Heart left ventricle (tissue), 13 donors: ENCODE measurements around the gene TEX2.

Source experiments
- CTCF ChIP-seq, 12 donors: fragments of 200-600 bp; sonication (generic) in 4 of 12; IDR thresholded peaks; one replicate each; pipeline versions ENCODE4 v1.5.0 to v1.8.0; 2018 to 2022; ENCODE audit warnings: antibody characterized with exemption in 12 of 12, mild to moderate bottlenecking in 5 of 12
- POLR2A ChIP-seq, 2 donors: fragments of 450-650 bp; IDR thresholded peaks; one replicate each; pipeline ENCODE4 v1.6.1; 2017; ENCODE audit warnings: antibody characterized with exemption in 2 of 2, mild to moderate bottlenecking in 2 of 2, moderate library complexity in 2 of 2
- donor health status: ischemic (EF 13 %, LVEDD 7.1; RV severe dilation, severe dysfunction).
- donor health status: DM: no; HTN: yes; CAD: no.
- donor health status: DM: no; HTN: no; CAD: no.
- donor health status: ischemic (EF 25% LVEDD 6.9; RV normal size, moderate dysfunction).
- donor health status: ischemic (EF 25% LVEDD 5.7; RV mildly dilated, moderate dysfunction).
- donor health status: ischemic (EF 35%, LVEDD 5.7; RV mildly dilated, moderate dysfunction).
- donor health status: nonischemic (EF 11% LVEDD 7.7; RV severe dilation, severe dysfunction).
- donor health status: DM: yes; HTN: yes; CAD: no.
- donor health status: PGD.
- donor health status: ischemic (EF 29% LVEDD 5.4; RV normal size, mild dysfunction).
- donor health status: nonischemic (EF 23%, LVEDD 6.1; RV moderate dilation, normal function).

DNA sequence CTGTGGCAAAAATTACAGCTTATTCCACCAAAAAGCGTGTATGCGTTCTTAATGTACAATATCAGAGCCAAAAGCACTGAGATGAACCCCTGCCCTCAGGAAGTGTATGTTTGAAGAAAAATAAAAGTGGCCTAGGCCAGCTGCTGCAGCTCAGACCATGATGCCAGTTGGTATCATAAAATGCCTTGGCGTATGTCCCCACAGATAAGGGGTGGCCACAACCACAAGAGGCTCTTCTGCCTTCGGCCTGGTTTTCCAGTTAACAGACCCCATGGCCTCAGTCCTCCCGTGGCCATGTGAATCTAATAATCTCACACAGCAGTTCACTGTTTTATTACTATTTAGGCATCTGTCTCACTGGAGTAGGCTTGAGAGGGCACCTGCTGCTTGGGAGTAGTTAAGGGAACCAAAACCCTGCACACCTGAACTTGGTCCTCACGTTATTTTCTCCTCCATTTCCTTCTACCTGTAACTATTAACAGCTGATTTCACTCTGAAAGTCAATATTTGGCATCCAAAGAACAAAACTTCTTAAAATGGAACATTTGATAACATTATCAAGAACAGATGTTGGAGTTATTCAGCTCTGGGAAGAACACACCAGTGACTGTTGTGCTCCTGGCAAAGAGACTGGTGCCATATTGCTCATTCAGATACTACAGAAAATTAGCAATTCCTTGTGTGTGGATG, 98.3 kb downstream of the TEX2 start:
- no peak for TF ChIP-seq POLR2A (IDR thresholded peaks at IDR 0.05)
- TF ChIP-seq CTCF (IDR thresholded peaks at IDR 0.05) = no peak
